Neural cell (in vitro differentiated cells): ENCODE results near the gene PPIB.

Source experiments
- RAD21 ChIP-seq: fragments of 450-650 bp; conservative IDR thresholded peaks from 2 replicates; pipeline ENCODE4 v1.6.1; 2014; ENCODE audit warnings: antibody characterized with exemption, mild to moderate bottlenecking, moderate library complexity
- TF ChIP-seq, protein P1 (sequence below): fragments of 450-650 bp; IDR thresholded peaks from 2 replicates; pipeline ENCODE4 v1.5.1; 2014; ENCODE audit warnings: antibody characterized with exemption, mild to moderate bottlenecking, moderate library complexity; ENCODE audit not compliant: poor library complexity, severe bottlenecking

DNA sequence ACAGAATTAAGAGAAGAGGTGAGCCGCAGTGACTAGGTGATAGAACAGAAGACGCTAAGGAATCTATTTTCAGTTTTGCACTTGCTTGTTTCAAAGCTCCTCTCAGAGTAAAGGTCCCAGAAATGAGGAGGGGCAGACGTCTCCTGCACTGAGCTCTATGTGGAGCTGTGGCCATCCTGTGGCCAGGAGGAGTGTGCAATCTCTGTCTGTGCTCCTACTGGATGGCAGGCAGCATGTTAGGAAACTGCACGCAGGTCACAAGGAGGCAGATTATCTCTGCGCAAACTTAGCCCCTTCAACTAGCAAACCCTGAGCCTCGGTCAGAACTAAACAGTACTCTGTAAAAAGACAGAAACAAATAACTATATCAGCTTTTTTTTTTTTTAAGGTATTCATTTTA, 31.1 kb upstream of the PPIB start:
- no peak for TF ChIP-seq RAD21
- TF ChIP-seq, protein P1, sequence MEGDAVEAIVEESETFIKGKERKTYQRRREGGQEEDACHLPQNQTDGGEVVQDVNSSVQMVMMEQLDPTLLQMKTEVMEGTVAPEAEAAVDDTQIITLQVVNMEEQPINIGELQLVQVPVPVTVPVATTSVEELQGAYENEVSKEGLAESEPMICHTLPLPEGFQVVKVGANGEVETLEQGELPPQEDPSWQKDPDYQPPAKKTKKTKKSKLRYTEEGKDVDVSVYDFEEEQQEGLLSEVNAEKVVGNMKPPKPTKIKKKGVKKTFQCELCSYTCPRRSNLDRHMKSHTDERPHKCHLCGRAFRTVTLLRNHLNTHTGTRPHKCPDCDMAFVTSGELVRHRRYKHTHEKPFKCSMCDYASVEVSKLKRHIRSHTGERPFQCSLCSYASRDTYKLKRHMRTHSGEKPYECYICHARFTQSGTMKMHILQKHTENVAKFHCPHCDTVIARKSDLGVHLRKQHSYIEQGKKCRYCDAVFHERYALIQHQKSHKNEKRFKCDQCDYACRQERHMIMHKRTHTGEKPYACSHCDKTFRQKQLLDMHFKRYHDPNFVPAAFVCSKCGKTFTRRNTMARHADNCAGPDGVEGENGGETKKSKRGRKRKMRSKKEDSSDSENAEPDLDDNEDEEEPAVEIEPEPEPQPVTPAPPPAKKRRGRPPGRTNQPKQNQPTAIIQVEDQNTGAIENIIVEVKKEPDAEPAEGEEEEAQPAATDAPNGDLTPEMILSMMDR, result no peak
